NCI-H128 (cell line): ENCODE results near the gene RRP15.

Experiments
- DNase-seq: peaks from one replicate; lab custom pipeline; 2025; ENCODE audit not compliant: unreplicated experiment; lab: John Stamatoyannopoulos, UW

Gene RRP15

GRCh38 chr1:218339267-218339831 lies 54.3 kb downstream of the RRP15 start:
- no peak for DNase-seq

GRCh38 chr1:218341325-218341724 lies 56.2 kb downstream of the RRP15 start:
- no peak for DNase-seq

GRCh38 chr1:218342091-218342490 lies 57.0 kb downstream of the RRP15 start:
- DNase-seq, result no peak

GRCh38 chr1:218344814-218345672 lies 60.0 kb downstream of the RRP15 start, which contains the start of gene TGFB2:
Gene TGFB2 (plus strand): TSS chr1:218345336. CDS start chr1:218346702, 1,366 bp downstream.
- DNase-seq, result no peak

- peak; percentile 16 for DNase-seq
These were observed 60.7 kb downstream of the RRP15 start for GRCh38 chr1:218345673-218346390.

GRCh38 chr1:218346391-218347204 lies 61.5 kb downstream of the RRP15 start:
- DNase-seq, result no peak

- DNase-seq, result no peak
These were observed 62.2 kb downstream of the RRP15 start for GRCh38 chr1:218347336-218347722.

GRCh38 chr1:218347723-218348627 lies 62.9 kb downstream of the RRP15 start:
- DNase-seq, result no peak

GRCh38 chr1:218348628-218349071 lies 63.6 kb downstream of the RRP15 start:
- no peak for DNase-seq

GRCh38 chr1:218349348-218350034 lies 64.4 kb downstream of the RRP15 start:
- DNase-seq, result no peak

- DNase-seq, result no peak
These were observed 65.0 kb downstream of the RRP15 start for GRCh38 chr1:218350035-218350525.

GRCh38 chr1:218350801-218351266 lies 65.7 kb downstream of the RRP15 start:
- no peak for DNase-seq

- no peak for DNase-seq
These were observed 66.4 kb downstream of the RRP15 start for GRCh38 chr1:218351391-218352074.

- no peak for DNase-seq
These were observed 67.0 kb downstream of the RRP15 start for GRCh38 chr1:218352075-218352438.

- DNase-seq, result no peak
These were observed 68.6 kb downstream of the RRP15 start for GRCh38 chr1:218353656-218354055.

GRCh38 chr1:218355278-218355677 lies 70.2 kb downstream of the RRP15 start:
- no peak for DNase-seq

GRCh38 chr1:218357211-218357892 lies 72.3 kb downstream of the RRP15 start:
- DNase-seq, result no peak

GRCh38 chr1:218357893-218358232 lies 72.8 kb downstream of the RRP15 start:
- DNase-seq, result no peak
